Caco-2 (cell line): ENCODE results near the gene CAPN8. TPM values are rescaled to one million over a fixed set of nuclear protein-coding genes. Genes with fewer than 3 reads are reported as not detected.

Experiments
- BruUV-seq: library from RNA; stranded (reverse); fragments of 400-500 nt; replicated peaks from 2 replicates; lab custom pipeline; 2021; lab: Mats Ljungman, UMichigan
- CTCF ChIA-PET: fragments of 300-600 bp; sonication (Branson Sonifier 250); formaldehyde crosslinking; loops from one replicate; lab custom pipeline; 2022; ENCODE audit warnings: antibody characterized with exemption; lab: Charles Lee
- POLR2A ChIA-PET: fragments of 300-600 bp; sonication (Branson Sonifier 250); formaldehyde crosslinking; loops from one replicate; lab custom pipeline; 2022; ENCODE audit warnings: antibody characterized with exemption; lab: Charles Lee
- DNase-seq, 2 experiments: peaks; one replicate each; pipeline versions ENCODE4 v3.0.0 to v3.0.0-alpha.2; 2020 to 2022
- H3K27me3 ChIP-seq: replicated peaks from 2 replicates; pipeline ENCODE4 v1.6.0; 2011; ENCODE audit warnings: low read length; ENCODE audit not compliant: control insufficient read depth, insufficient read depth
- H3K36me3 ChIP-seq: 2 replicates; pipeline ENCODE4 v1.5.1; 2011; ENCODE audit warnings: low read length; ENCODE audit not compliant: control insufficient read depth, insufficient read depth
- H3K4me1 ChIP-seq: fragments of 250-450 bp; sonication (Bioruptor Pico); 2 replicates; pipeline ENCODE4 v1.5.1; 2020; ENCODE audit warnings: mild to moderate bottlenecking
- H3K4me3 ChIP-seq: 2 replicates; pipeline ENCODE4 v1.5.1; 2011; ENCODE audit warnings: low read depth, mild to moderate bottlenecking, control low read depth, low read length
- H3K9me3 ChIP-seq: fragments of 250-450 bp; sonication (Bioruptor Pico); 2 replicates; pipeline ENCODE4 v1.5.1; 2020; ENCODE audit warnings: mild to moderate bottlenecking, moderate library complexity
- H3K27ac Mint-ChIP-seq: one replicate; pipeline ENCODE4 v1.8.0; 2022; ENCODE audit warnings: mixed read lengths; ENCODE audit not compliant: unreplicated experiment
- H3K27me3 Mint-ChIP-seq: one replicate; pipeline ENCODE4 v1.8.0; 2022; ENCODE audit warnings: mixed read lengths; ENCODE audit not compliant: insufficient read depth, unreplicated experiment
- H3K36me3 Mint-ChIP-seq: one replicate; pipeline ENCODE4 v1.8.0; 2022; ENCODE audit warnings: mild to moderate bottlenecking, mixed read lengths; ENCODE audit not compliant: insufficient read depth, unreplicated experiment
- H3K4me1 Mint-ChIP-seq: one replicate; pipeline ENCODE4 v1.8.0; 2022; ENCODE audit warnings: low read depth, mixed read lengths; ENCODE audit not compliant: unreplicated experiment
- H3K4me3 Mint-ChIP-seq: one replicate; pipeline ENCODE4 v1.8.0; 2022; ENCODE audit warnings: mild to moderate bottlenecking, moderate library complexity, mixed read lengths; ENCODE audit not compliant: unreplicated experiment
- H3K9me3 Mint-ChIP-seq: one replicate; pipeline ENCODE4 v1.8.0; 2022; ENCODE audit warnings: mixed read lengths; ENCODE audit not compliant: unreplicated experiment
- intact Hi-C: fragments of 100-400 bp; cut with micrococcal nuclease; formaldehyde crosslinking; loops from one replicate; pipeline ENCODE4 v1.10.0; 2022; ENCODE audit not compliant: unreplicated experiment
- total RNA-seq: library from RNA; stranded (reverse); gene quantifications from 2 replicates; pipeline ENCODE4 v1.2.3, GENCODE V29; 2022
- TF ChIP-seq, protein P1 (sequence below), 2 experiments: fragments of 200-600 bp in 1 of 2; IDR thresholded peaks; 1 replicate in 1 of 2; 2 replicates in 1 of 2; pipeline versions ENCODE4 v1.5.1 to v1.8.0; 2011 to 2022; ENCODE audit warnings: antibody characterized with exemption in 1 of 2, control low read depth in 1 of 2, inconsistent platforms in 1 of 2, low read depth in 1 of 2, low read length in 1 of 2, mild to moderate bottlenecking in 1 of 2, moderate library complexity in 1 of 2; ENCODE audit not compliant: insufficient read depth in 1 of 2, severe bottlenecking in 1 of 2, unreplicated experiment in 1 of 2

The CAPN8 gene
- total RNA-seq, 1 experiment from 2014 or later = 4.1 TPM

DNA sequence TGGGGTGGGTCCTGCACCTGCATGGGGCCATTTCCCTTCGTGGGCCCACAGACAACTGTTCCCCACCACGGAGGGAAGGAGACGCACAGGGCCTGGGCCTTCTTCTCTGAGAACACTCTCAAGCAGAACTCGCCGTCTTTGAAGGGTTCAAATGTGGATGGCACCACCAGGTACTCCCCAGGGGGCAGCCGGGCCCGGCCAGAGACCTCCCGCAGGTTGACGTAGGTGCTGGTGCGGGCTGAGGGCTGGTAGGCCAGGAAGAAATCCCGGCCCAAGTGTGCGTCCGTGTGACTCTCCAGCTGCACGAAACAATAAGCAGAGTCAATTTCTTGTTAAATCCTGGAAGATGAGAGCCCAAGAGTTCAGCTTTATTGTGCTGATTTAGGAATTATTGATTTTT, 56.4 kb downstream of the CAPN8 start:
- H3K27ac Mint-ChIP-seq = no peak overlapping the region
- ChIA-PET POLR2A (no interaction called here), CTCF (interaction anchor here (1.1 to 1.3 kb wide), 2 partner anchors 51 to 52 kb away, joined by 3 to 5 read pairs; no protein-coding TSS in a partner anchor)
- H3K4me3 Mint-ChIP-seq = no peak overlapping the region
- H3K36me3 Mint-ChIP-seq = no peaks in the 10 kb centered on the region
- no peaks in the 10 kb centered on the region for H3K9me3 Mint-ChIP-seq
- Histone ChIP-seq H3K4me1 (no peaks in the 10 kb centered on the region), H3K9me3 (no peaks in the 10 kb centered on the region), H3K36me3 (no peaks in the 10 kb centered on the region), H3K4me3 (no peak overlapping the region), H3K27me3 (no peaks in the 10 kb centered on the region)
- no peaks in the 10 kb centered on the region for H3K27me3 Mint-ChIP-seq
- TF ChIP-seq, protein P1, sequence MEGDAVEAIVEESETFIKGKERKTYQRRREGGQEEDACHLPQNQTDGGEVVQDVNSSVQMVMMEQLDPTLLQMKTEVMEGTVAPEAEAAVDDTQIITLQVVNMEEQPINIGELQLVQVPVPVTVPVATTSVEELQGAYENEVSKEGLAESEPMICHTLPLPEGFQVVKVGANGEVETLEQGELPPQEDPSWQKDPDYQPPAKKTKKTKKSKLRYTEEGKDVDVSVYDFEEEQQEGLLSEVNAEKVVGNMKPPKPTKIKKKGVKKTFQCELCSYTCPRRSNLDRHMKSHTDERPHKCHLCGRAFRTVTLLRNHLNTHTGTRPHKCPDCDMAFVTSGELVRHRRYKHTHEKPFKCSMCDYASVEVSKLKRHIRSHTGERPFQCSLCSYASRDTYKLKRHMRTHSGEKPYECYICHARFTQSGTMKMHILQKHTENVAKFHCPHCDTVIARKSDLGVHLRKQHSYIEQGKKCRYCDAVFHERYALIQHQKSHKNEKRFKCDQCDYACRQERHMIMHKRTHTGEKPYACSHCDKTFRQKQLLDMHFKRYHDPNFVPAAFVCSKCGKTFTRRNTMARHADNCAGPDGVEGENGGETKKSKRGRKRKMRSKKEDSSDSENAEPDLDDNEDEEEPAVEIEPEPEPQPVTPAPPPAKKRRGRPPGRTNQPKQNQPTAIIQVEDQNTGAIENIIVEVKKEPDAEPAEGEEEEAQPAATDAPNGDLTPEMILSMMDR (IDR thresholded peaks at IDR 0.05; ENCODE audit: insufficient read depth in 1 of 2, low read depth in 1 of 2, low read length in 1 of 2, severe bottlenecking in 1 of 2, unreplicated experiment in 1 of 2) = no peak
- no peak for DNase-seq
- no TSS peak for BruUV-seq
- intact Hi-C loops = no loop called here
- H3K4me1 Mint-ChIP-seq = no peaks in the 10 kb centered on the region

DNA sequence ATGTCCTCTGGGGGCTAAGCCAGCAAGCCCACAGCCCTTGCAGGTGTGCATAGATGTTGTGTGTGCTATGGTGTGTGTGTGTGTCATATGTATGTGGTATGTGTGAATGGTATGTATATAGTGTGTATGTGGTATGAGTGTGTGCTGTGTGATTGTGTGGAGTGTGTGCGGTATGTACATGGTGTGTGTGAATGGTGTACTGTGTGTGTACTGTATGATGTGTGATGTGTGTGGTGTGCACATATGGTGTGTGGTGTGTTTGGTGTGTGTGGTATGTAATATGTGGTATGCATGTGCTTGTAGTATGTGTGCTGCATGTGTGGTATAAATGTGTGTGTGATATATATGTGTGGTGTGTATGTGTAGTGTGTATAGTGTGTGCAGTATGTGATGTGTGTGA, 107.0 kb downstream of the CAPN8 start:
- Histone ChIP-seq H3K27me3 (no peaks in the 10 kb centered on the region), H3K4me1 (no peaks in the 10 kb centered on the region), H3K36me3 (no peaks in the 10 kb centered on the region), H3K9me3 (no peaks in the 10 kb centered on the region), H3K4me3 (no peak overlapping the region)
- intact Hi-C loops = no loop called here
- DNase-seq = no peak
- no peaks in the 10 kb centered on the region for H3K4me1 Mint-ChIP-seq
- TF ChIP-seq, protein P1 (IDR thresholded peaks at IDR 0.05; ENCODE audit: insufficient read depth in 1 of 2, low read depth in 1 of 2, low read length in 1 of 2, severe bottlenecking in 1 of 2, unreplicated experiment in 1 of 2) = no peak
- no peaks in the 10 kb centered on the region for H3K27me3 Mint-ChIP-seq
- POLR2A ChIA-PET = no interaction called here
- no peaks in the 10 kb centered on the region for H3K36me3 Mint-ChIP-seq
- CTCF ChIA-PET = interaction anchor here (1.0 kb wide), 1 partner anchor 51 kb away, joined by 3 read pairs; no protein-coding TSS in a partner anchor
- BruUV-seq = no TSS peak
- H3K9me3 Mint-ChIP-seq = no peaks in the 10 kb centered on the region
- H3K27ac Mint-ChIP-seq = no peak overlapping the region
- H3K4me3 Mint-ChIP-seq = no peak overlapping the region

DNA sequence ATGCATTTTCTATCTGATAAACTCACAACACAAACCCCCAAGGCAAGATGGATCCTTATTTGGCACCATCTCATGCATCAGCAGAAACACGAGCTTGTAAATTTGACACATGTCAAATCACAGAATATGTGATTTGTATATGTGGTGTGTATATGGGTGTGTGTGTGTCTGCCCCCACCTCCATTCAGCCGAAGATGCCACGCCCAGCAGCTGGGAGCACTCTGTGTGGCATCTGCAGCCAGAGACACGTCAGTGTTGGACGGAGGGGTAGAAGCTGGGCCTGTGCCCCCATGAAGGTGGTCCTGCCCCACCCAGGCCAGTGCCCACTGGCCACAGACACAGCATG, 108.4 kb downstream of the CAPN8 start:
- intact Hi-C loops = no loop called here
- Mint-ChIP-seq H3K4me1 (no peaks in the 10 kb centered on the region), H3K27ac (no peak overlapping the region), H3K27me3 (no peaks in the 10 kb centered on the region), H3K4me3 (no peak overlapping the region), H3K9me3 (no peaks in the 10 kb centered on the region), H3K36me3 (no peaks in the 10 kb centered on the region)
- TF ChIP-seq, protein P1 (IDR thresholded peaks at IDR 0.05; ENCODE audit: insufficient read depth in 1 of 2, low read depth in 1 of 2, low read length in 1 of 2, severe bottlenecking in 1 of 2, unreplicated experiment in 1 of 2) = no peak
- no peaks in the 10 kb centered on the region for H3K4me1 ChIP-seq
- CTCF ChIA-PET = interaction anchor here (0.7 to 1.4 kb wide), 7 partner anchors 52 to 382 kb away, joined by 3 to 8 read pairs (median 4); no protein-coding TSS in a partner anchor
- H3K4me3 ChIP-seq = no peak overlapping the region
- H3K9me3 ChIP-seq = no peaks in the 10 kb centered on the region
- POLR2A ChIA-PET = no interaction called here
- no TSS peak for BruUV-seq
- H3K36me3 ChIP-seq = no peaks in the 10 kb centered on the region
- DNase-seq = no peak
- no peaks in the 10 kb centered on the region for H3K27me3 ChIP-seq
